AG09309 (cell line): ENCODE measurements around the gene DPM3.
A peak's percentile ranks its signal among the peaks of the same experiment; 100 is the strongest.

Source experiments
- DNase-seq: peaks from one replicate; pipeline ENCODE4 v3.0.0-alpha.2; 2010; ENCODE audit warnings: low read depth
- H3K4me3 ChIP-seq: 2 replicates; pipeline ENCODE4 v1.5.1; 2011; ENCODE audit warnings: mild to moderate bottlenecking, low read depth, low read length, moderate library complexity; ENCODE audit not compliant: control insufficient read depth
- TF ChIP-seq, protein P1 (sequence below): IDR thresholded peaks from 2 replicates; pipeline ENCODE4 v1.5.1; 2011; ENCODE audit warnings: mild to moderate bottlenecking, low read depth, low read length, inconsistent platforms; ENCODE audit not compliant: insufficient read depth, control insufficient read depth; ENCODE audit errors: missing control alignments

DPM3 gene

DNA sequence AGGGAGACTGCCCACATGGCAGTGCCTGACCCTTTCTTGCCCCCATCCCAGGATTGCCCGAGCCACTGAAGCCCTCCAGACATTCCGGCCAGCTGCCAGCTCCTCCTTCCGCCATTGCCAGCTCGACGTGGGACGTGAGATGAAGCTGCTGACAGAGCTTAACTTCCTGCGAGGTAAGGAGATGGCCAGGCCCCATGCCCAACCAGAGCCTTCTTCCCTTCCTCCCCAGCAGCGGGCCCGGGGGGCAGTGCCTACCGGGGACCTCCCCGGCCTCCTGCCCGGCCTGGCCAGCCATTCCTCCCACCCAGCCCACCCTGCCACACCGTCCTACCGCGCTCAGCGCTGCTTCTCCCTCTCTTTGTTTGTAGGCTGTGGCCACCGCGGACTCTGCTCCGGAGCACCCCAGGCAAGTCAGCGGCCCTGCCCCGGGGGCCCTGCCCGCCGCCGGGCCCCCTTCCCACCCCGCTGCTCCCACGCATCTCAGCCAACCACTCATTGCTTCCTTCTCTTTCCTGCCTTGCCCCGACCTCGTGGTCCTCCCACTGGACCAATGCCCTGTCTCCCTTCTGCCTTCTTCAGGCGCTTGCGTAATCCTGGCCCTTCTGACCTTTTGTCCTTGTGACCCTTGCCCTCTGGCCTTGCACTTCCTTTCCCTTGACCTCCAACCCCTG is 38.2 kb upstream of the DPM3 start:
- TF ChIP-seq, protein P1, sequence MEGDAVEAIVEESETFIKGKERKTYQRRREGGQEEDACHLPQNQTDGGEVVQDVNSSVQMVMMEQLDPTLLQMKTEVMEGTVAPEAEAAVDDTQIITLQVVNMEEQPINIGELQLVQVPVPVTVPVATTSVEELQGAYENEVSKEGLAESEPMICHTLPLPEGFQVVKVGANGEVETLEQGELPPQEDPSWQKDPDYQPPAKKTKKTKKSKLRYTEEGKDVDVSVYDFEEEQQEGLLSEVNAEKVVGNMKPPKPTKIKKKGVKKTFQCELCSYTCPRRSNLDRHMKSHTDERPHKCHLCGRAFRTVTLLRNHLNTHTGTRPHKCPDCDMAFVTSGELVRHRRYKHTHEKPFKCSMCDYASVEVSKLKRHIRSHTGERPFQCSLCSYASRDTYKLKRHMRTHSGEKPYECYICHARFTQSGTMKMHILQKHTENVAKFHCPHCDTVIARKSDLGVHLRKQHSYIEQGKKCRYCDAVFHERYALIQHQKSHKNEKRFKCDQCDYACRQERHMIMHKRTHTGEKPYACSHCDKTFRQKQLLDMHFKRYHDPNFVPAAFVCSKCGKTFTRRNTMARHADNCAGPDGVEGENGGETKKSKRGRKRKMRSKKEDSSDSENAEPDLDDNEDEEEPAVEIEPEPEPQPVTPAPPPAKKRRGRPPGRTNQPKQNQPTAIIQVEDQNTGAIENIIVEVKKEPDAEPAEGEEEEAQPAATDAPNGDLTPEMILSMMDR: no peak
- no peak overlapping the region for H3K4me3 ChIP-seq
- no peak for DNase-seq

DNA sequence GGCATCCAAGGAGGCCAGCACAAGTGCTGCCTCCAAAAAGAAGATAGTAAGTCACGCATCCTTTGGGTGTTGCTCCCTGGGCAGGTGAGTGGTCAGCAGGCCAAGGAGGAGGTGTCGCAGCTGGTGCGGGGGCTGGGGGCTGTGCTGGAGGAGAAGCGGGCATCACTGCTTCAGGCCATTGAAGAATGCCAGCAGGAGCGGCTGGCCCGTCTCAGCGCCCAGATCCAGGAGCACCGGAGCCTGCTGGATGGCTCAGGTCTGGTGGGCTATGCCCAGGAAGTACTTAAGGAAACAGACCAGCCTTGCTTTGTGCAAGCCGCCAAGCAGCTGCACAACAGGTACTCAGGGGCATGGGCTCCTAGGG is 37.6 kb upstream of the DPM3 start:
- H3K4me3 ChIP-seq: no peak overlapping the region
- TF ChIP-seq, protein P1: no peak
- no peak for DNase-seq

DNA sequence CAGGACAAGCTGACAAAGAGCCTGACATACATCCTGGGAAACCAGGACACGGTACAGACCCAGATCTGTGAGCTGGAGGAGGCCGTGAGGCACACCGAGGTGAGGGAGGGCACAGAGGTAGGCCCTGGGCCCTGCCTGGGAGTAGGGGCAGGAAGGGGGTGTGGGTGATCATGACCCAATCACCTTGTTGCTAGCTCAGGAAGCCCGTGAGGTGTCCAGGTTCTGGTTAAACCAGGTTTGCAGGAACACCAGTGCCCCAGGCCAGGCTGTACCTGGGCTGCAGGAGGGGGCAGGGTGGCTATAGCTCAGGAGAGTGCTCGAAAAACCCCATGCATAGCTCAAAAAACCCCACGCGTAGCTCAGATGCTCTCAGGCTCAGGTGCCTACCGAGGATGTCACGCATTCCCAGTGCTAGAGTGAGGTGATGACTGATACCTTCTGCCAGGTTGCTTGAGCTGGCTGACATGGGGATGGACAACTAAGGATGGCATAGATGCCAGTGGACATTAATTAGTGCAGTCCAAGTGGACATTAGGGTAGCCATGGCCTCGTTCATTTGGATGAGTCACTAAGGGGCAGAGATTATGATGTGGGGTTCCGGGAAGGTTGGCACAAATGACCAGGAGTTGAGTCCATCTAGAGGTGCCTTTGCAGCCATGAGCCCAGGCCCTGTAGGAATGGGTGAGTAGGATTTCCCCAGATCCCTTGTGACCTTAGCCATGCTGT is 37.0 kb upstream of the DPM3 start:
- no peak for DNase-seq
- TF ChIP-seq, protein P1: no peak
- H3K4me3 ChIP-seq: no peak overlapping the region

DNA sequence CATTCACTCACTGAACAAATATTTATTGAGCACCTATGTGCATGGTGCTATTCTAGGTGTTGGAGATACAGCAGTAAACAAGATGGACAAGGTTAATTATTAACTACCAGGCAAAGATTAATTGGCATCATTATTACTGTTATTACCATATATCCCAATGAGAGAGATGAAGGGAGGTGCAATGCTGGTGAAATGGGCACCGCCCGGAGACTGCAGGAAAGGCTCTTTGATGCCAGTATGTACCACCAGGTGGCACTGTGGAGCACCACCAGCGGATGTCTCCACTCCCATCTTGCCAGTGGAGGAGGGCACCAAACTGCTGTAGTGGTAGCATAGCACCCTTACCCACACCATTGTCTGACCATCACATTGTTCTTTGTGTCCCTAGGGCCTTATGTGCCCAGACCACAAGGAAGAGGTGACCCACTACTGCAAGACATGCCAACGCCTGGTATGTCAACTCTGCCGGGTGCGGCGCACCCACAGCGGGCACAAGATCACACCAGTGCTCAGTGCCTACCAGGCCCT is 36.3 kb upstream of the DPM3 start:
- DNase-seq: no peak
- TF ChIP-seq, protein P1: peak; percentile 91
- H3K4me3 ChIP-seq: no peak overlapping the region

DNA sequence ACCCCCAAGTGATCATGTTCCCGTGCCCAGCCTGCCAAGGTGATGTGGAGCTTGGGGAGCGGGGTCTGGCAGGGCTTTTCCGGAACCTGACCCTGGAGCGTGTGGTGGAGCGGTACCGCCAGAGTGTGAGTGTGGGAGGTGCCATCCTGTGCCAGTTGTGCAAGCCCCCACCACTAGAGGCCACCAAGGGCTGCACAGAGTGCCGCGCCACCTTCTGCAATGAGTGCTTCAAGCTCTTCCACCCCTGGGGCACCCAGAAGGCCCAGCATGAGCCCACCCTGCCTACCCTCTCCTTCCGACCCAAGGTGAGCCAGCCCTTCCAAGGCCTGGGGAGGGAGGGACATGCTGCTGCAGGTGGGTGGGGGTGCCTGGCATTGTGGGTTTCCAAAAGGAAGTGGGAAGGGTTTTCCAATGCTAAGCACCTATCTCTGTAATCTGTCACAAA is 35.6 kb upstream of the DPM3 start:
- H3K4me3 ChIP-seq: no peak overlapping the region
- TF ChIP-seq, protein P1: no peak
- DNase-seq: no peak

DNA sequence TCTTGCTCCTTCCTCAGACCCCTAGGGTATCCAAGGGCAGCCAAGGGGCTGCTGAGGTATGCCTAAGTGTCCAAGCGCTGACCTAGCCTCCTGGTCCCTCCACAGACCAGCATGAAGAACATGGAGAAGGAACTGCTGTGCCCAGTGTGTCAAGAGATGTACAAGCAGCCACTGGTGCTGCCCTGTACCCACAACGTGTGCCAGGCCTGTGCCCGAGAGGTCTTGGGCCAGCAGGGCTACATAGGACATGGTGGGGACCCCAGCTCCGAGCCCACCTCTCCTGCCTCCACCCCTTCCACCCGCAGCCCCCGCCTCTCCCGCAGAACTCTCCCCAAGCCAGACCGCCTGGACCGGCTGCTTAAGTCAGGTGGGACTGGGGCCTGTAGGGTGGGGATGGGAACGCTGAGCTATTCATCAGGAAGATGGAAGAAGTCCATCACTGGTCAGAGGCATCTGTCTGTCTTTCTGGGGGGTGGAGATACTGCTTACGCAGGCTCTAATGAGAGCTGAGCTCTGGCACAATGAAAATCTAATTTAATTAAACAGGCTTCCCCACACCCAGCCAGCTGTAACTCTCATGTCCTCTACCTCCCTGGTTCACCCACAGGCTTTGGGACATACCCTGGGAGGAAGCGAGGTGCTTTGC is 35.1 kb upstream of the DPM3 start:
- no peak overlapping the region for H3K4me3 ChIP-seq
- TF ChIP-seq, protein P1: no peak
- no peak for DNase-seq
